Vagina (tissue), 2 donors: Measurements from ENCODE around the gene ZRANB3.

Experiments used
- CTCF ChIP-seq, 3 experiments: fragments of 450-650 bp in 2 of 3; fragments of 200-600 bp in 1 of 3; sonication (generic) in 1 of 3; IDR thresholded peaks; one replicate each; pipeline ENCODE4 v1.5.1; 2017 to 2019; ENCODE audit warnings: antibody characterized with exemption in 3 of 3, mild to moderate bottlenecking in 2 of 3, moderate library complexity in 2 of 3
- POLR2A ChIP-seq, 2 donors: fragments of 450-650 bp; IDR thresholded peaks; one replicate each; pipeline ENCODE4 v1.6.1; 2017; ENCODE audit warnings: antibody characterized with exemption in 2 of 2, mild to moderate bottlenecking in 2 of 2, moderate library complexity in 2 of 2
- POLR2AphosphoS5 ChIP-seq, 2 donors: sonication (generic); formaldehyde crosslinking; IDR thresholded peaks; one replicate each; pipeline ENCODE4 v1.9.0; 2017; ENCODE audit warnings: antibody characterized with exemption in 2 of 2, mild to moderate bottlenecking in 2 of 2, low read depth in 1 of 2; ENCODE audit not compliant: insufficient read depth in 1 of 2

GRCh38 chr2:135150725-135151124 is 380.3 kb downstream of the ZRANB3 start:
- TF ChIP-seq POLR2AphosphoS5 (IDR thresholded peaks at IDR 0.05; ENCODE audit: insufficient read depth in 1 of 2, low read depth in 1 of 2) (no peak), CTCF (IDR thresholded peaks at IDR 0.05) (no peak), POLR2A (IDR thresholded peaks at IDR 0.05) (no peak)
